HG03342 (cell line): ENCODE results near the gene XPO6.

Source experiments
- ATAC-seq: cut with Tn5 transposase; IDR thresholded peaks from one replicate; pipeline ENCODE4 v1.9.1; 2021; ENCODE audit warnings: mild to moderate bottlenecking, moderate library complexity; ENCODE audit not compliant: unreplicated experiment

The XPO6 gene

GRCh38 chr16:28161626-28162025 is 50.1 kb downstream of the XPO6 start:
- no peak for ATAC-seq

- ATAC-seq = no peak
These were observed 53.6 kb downstream of the XPO6 start for GRCh38 chr16:28158136-28158535.

DNA sequence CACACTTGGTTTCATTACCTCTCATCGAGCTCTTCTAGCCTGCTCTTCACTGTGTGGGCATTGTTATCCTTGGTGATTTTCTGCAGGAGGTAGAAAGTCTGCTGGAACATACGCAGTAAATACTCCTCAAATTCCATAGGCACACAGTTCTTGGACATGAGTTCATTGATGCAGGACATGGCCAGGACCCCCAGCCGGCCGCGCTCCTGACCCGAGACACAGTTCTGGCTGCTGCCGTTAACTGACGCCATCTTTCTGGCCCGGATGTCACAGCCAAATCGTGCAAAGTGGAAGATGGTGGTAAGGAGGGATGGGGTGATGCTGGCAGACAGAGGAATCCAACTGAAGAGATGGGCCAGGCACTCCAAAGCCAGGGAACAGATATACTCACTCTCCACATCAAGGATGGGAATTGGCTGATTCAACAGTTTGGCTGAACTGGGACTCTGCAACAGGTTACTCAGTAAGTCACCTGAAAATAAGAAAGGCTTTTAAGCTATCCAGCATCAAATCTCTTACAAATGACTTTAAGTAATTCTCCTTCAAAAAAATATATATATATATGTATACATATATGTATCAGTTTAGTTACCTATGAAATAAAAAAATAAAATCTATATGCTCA is 55.6 kb downstream of the XPO6 start:
- ATAC-seq = no peak

- ATAC-seq = no peak
These were observed 56.5 kb downstream of the XPO6 start for GRCh38 chr16:28155293-28155692.

- ATAC-seq = no peak
These were observed 60.6 kb downstream of the XPO6 start for GRCh38 chr16:28151180-28151579.

GRCh38 chr16:28149011-28149888 is 62.5 kb downstream of the XPO6 start:
- no peak for ATAC-seq

DNA sequence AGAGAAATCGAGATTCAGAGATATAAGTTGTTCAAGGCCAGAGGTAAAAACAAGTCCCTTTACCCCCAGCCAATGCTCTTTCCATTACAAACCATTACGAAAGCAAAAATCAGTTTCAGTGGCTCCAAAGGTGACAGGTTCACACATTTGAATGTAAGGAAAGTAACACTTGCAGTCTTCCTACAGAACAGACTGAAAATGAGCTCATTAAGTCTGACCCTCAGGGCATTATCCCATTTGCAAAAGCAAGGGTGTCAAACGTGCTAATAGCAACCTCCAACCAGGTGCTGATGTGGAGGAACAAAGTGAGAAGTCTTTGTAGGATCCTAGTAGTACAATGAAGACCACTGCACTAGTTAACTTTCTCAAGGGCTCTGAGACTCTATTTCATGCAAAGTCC is 65.2 kb downstream of the XPO6 start:
- ATAC-seq = no peak

DNA sequence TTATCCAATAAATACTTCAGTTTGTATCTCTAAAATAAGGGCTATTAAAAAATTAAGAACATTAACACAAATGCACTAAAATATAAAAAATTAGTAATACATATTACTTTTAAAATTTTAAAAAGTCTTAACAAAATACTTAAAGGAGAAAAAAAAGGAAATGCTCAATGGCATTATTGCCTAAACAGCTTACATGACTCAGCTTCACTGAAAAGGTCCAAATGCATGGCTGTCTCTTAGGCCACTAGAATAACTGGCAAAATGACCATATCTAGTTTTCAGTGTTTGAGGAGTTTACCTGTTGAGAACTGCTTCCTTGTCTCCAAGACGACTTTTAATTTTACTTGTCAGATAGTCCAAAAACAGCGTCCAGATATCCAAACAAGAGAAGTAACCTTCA is 66.0 kb downstream of the XPO6 start:
- no peak for ATAC-seq

DNA sequence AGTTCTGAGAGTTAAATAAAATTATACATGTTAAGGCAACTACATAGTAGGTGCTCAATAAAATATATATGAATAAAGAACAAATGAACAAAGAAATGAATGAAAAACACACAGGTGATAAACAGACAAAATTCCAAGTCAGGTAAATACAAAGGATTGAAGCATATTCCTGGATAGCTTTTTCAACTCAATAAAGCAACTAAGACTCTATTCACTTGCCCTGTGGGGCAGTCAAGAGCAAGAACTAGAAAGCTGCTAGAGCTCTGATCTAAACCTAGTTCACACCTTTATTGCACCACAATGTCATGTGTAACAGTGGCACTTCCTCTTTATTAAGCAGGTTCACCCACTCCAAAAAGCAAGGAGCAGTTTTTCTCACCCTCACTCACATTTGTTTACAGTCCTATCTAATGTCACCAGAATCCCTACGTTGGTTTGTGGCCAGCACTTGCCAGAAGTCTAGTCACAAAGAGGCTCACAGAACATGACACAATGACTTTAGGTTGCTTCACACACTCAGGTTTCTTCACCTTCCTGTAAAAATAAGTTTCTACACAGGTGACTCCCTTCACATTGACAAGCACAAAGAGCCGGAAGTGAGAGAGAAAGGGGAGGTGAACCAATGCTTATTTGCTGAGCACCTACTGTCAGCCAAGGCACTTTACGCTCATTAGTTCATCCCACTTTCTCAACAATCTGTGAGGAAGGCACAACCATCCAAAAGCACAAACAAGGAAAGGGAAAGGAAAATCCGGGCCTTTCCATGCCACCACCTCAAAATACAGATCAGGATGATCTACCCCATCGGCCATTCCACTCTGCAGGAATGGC is 70.8 kb downstream of the XPO6 start:
- peak; percentile 72 for ATAC-seq

- ATAC-seq = no peak
These were observed 72.2 kb downstream of the XPO6 start for GRCh38 chr16:28139530-28139929.

- ATAC-seq = no peak
These were observed 74.9 kb downstream of the XPO6 start for GRCh38 chr16:28136751-28137434.

DNA sequence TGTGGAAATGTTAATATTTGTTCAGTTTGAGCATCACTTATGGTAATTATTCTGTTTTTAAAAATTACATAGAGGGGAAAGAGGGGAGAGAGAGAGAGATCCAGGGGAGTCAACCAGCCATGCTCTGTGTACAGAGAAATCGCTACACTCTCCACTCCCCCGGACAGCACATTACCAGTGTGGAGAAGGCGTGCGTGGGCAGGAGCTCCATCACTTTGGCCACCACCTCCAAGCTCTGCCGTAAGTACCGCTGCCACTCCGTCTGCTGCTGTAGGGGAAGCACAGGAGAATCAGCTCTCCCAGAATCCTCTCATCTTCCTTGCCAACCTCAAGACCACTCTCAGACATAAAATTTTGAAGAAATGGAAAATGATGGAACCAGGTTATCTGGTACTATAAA is 78.1 kb downstream of the XPO6 start:
- ATAC-seq = no peak

- no peak for ATAC-seq
These were observed 79.9 kb downstream of the XPO6 start for GRCh38 chr16:28131743-28132393.

- ATAC-seq = no peak
These were observed 80.6 kb downstream of the XPO6 start for GRCh38 chr16:28131181-28131580.

- ATAC-seq = no peak
These were observed 81.4 kb downstream of the XPO6 start for GRCh38 chr16:28130099-28131088.

- no peak for ATAC-seq
These were observed 84.8 kb downstream of the XPO6 start for GRCh38 chr16:28126684-28127620.

- ATAC-seq = no peak
These were observed 86.2 kb downstream of the XPO6 start for GRCh38 chr16:28125592-28125991.

DNA sequence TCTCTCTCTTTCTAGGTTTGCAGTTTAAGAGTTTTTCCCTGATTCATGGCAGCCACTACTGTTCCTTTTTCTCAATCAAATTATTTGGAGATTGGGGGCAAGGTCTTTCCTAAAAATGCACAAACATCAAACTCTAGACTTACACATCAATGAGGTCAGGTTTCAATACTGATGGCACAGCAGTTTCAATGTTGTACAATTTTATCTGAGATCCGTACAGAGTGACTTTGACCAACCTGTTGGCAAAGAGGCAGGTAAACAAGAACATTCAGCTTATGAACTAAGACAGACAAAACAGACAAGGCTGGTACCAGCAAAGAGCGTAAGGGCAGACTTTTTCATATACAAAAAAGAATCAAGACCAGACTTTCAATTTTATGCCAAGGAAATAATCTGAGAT is 90.2 kb downstream of the XPO6 start:
- ATAC-seq = no peak
